GM12873 (cell line): ENCODE measurements around the gene NUDT2.

Source experiments
- CTCF ChIP-seq: IDR thresholded peaks from 2 replicates; pipeline ENCODE4 v1.5.1; 2012; ENCODE audit warnings: low read depth, mild to moderate bottlenecking, moderate library complexity, low read length, control low read depth; ENCODE audit not compliant: insufficient read depth; ENCODE audit errors: missing control alignments

NUDT2 gene

GRCh38 chr9:34375901-34376595 is 46.7 kb downstream of the NUDT2 start:
- peak; percentile 48 for TF ChIP-seq CTCF

DNA sequence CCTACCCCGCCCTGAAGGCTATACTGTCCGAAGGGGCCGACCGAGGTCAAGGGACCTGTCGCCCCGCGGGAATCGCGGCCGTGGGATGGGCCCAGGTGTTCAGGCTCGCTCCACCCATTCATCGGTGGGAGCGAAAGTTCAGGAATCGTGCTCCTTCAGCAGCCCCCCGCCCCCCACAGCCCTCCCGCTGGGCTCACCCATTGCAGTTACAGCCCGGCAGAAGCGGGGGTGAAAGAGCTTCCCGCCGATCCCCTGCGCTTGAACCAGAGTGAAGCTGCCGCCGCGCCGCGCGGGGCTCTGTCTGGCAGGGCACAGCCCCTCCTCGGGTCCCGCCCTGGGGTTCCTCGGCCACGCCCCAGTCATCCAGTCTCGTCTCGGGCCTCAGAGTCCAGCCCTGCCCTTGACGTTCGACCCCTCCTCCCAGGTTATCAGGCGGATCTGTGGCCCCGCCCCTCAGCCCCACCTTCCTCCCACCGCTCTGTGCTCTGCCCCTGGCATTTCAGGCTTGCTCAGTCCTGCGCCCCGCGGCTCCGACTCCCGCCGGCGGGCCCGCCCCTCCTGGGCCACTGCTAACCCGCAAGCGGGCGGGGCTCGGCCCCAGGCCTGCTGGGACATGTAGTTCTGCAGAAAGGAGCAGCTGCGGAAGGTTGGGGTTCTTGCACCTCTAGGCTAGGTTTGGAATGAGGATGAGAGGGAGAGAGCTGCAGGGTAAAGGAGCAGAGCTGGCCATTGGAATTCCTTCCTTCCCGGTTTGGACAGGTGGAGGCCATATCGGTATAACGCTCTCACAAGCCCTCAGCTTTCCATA is 47.4 kb downstream of the NUDT2 start, which contains the start of gene MYORG:
Gene MYORG (minus strand): TSS at position 303 of the 808 bp plus-strand sequence. CDS start 3,955 bp downstream, outside the sequence.
- TF ChIP-seq CTCF, result no peak

DNA sequence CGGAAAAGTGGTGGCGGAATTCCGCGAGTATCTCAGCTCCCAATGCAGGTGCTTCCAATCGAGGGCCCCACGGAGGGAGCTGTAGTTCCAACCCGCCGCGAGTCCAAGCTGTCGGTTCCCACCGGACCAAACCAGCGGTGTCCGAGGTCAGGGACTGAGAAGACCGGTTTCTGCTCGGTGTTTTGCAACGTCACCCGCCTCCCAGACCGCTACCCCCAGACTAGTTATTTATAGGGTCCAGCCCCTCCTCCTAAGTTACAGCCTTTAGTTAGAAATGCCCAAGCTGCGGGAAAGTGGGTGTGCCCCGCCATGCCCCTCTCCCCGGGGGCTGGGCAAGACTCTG is 48.0 kb downstream of the NUDT2 start:
- TF ChIP-seq CTCF, result no peak

- TF ChIP-seq CTCF, result no peak
Observed at GRCh38 chr9:34378376-34379060, 49.1 kb downstream of the NUDT2 start.

DNA sequence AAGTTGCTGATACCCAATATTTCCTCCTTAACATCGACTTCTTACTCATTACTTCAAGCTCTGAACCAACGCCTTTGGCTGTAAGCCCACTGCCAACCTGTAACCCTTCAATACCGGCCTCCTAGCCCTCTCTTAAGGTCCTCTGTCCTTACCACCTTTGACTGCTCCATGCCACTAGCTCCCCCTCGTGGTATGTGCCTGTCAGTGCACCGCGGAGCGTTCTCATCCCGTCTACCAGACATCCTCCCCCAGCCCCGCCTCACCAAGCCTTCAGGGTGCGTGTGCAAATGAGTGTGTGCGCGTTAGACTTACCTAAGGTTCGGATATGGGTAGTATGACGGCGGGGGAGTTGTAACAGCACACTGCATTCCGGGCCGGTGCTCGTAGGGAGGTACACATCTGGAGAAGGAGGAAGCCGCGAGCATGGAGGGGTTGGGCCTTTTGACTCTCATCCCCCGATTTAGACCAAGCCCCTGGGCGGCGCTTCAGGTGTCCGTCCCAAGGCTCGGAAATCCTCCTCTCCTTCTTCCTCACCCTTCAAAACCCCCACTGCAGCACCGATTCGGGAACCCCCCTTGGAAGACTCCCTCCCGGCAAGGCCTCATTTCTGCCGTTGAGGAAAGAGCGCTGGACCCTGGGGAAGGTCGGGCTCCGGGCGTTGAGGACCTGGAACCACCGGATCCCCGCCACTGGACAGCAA is 50.1 kb downstream of the NUDT2 start:
- TF ChIP-seq CTCF, result peak; percentile 99

- no peak for TF ChIP-seq CTCF
Observed at GRCh38 chr9:34380034-34380510, 50.7 kb downstream of the NUDT2 start.
